NCI-H510A (cell line): Measurements from ENCODE around the gene EPHA5.

Experiments used
- DNase-seq: peaks from one replicate; lab custom pipeline; 2025; lab: John Stamatoyannopoulos, UW

The EPHA5 gene

DNA sequence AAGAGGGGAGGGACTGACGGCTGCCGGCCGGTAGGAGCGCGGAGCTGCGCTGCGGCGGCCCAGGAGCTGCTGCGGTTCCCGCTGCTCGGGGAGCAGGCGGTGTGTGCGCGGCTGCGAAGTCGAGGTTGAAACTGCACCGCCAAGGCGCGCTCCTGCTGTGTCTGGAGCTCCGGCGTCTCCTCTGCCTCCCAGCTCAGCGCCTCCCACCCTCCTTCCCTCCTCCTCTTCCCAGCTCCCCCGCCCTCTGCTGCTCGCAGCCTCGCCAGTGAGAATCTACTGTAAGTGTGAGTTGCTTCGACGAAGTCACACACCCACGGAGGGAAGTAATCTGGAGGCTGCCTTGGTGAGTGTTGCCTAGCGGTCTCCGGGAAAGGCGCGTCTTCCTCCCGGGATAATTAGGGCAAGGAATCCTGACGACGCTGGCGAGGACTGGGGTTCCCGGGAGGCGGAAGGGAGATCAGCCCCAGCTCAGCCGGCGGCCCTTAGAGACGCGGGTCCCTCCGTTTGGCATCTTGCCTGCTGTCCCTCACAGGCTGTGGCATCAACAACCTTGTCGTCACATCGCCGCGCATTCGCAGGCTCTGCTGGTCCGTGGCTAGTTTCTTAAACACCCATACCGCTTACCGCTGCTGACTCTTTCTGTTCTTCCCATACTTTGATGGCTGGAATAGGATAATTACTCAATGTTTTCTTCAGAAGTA lies at the start of gene EPHA5:
Gene EPHA5, minus strand, starts transcription at position 159 of the 701 bp plus-strand sequence. CDS start 747 bp downstream, outside the sequence.
- DNase-seq = peak; percentile 61

DNA sequence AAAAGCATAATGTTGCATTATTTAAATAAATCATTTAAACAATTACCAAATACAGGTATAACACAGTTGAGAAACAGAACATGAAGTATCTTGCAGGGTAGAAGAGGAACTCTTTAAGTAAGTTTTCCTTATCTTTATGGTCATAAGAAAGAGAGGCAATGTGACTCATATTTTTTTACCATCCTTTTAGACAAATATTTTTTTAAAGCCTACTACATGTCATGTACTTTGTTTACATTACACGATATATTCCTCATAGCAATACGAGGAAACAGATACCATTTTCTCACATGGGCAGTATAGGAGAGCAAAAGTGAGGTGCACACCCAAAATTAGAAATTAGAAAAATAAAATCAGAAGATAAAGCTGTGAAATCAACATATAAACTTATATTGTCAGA lies 49.3 kb upstream of the EPHA5 start:
- DNase-seq = no peak

- DNase-seq = no peak
Measured at GRCh38 chr4:65698631-65699030, 28.3 kb upstream of the EPHA5 start.

DNA sequence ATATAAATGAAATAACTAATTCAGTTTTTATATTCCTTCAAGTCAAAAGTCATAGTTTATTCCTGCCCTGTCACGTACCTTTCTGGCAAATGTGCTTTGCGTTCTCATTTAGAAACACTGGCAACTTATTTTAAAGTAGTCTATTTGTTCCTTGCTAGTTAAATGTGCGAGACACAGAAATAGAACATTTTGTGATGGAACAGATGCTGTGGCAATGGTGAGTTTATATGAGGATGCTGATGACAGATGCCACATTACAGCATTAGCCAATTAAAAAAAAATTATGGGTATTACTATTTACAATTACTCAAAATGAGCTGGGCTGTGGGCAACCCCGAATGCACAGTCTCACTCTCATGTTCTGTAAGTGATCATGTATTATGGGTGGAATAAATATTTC lies 26.1 kb upstream of the EPHA5 start:
- no peak for DNase-seq

GRCh38 chr4:65671372-65671771 lies 1.1 kb upstream of the EPHA5 start:
- DNase-seq = no peak

DNA sequence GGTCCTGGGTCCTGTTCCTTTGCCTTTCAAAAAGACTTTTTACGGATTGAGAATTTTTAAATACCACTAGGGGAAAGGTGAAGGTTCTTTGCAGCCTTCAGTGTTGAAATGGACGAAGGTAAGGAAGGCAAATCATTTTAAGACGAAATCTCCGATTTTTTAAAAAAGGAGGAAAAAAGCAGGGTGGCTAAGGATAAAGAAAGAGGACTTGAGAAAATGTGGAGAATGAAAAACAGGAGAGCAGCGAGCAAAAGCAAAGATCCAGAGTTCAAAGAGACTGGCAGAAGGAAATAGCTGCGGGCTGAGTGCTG lies 314 bp downstream of the EPHA5 start:
- DNase-seq = no peak

GRCh38 chr4:65669111-65670019 lies 924 bp downstream of the EPHA5 start:
- DNase-seq = peak; percentile 1

GRCh38 chr4:65668201-65669089 lies 1.8 kb downstream of the EPHA5 start:
- DNase-seq = no peak

- no peak for DNase-seq
Measured at GRCh38 chr4:65667506-65668041, 2.7 kb downstream of the EPHA5 start.

DNA sequence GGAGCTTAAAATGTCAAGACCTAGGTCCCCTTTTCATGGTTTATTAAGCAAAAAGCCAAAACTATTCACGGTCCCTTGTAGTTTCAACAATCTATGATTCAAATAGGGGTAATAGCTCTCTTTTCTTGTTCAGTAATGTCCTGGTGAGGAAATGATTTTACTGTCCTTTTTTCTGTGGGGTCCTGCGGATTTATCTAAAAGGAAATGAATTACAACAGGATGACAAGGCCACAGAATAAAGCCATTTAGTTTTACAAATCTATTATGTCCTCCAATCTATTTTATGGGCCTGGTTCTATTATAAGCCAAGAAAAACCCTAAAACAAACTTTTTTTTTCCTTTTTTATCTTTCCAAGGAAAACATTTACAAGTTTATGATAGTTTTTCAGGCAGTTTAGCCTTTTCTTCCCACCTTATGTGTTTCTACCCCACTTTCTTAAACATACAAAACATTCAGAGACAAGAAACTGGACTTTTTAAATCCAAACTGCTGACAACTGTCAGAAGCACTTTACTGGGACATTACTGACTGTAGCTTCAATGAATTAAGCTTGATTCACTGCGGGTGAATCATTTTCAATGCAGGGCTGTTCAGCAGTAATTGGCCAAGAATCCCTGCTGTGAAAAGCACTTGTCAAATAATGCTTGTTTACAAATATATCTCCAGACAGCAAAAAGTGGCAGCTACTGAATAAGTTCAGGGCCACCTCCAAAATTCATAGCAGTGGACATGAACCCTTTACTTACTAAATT lies 4.3 kb downstream of the EPHA5 start:
- peak; percentile 24 for DNase-seq

GRCh38 chr4:65661471-65661870 lies 8.8 kb downstream of the EPHA5 start:
- DNase-seq = peak; percentile 1

DNA sequence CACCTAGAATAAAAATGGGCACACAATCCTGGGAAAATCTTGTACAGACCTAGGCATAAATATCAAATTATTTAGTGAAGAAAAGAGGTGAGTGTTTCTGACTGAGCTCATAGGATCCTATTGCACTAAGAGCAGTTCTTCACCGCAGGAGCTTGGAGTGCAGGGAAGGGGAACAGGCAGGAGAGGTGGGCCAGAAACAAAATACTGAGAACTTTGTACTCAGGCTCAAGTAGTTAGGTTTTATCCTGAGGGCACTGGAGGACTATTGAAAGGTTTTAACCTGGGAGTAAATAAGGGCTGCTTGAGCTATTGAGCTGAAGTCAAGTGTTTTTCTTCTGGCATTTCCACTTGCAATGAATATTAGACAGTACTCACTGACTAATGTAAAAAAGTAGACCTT lies 12.2 kb downstream of the EPHA5 start:
- DNase-seq = peak; percentile 7

- no peak for DNase-seq
Measured at GRCh38 chr4:65656008-65656407, 14.3 kb downstream of the EPHA5 start.

DNA sequence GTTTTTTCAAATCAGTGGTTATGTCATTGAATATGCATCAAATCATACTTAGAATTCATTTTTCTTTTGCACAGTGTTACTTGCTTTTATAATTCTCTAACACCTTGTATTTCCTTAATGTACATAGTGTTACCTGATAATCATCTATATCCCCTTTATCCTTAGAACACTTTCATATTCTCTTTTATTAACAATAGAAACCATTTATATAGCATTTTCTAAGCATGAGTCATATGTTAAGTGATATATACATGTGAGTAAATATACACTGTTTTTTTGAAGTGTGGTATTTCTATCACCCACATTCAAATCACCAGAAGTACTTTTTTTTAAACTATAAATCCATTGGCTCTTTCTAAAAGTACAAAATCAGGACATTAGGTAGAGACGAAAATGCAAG lies 15.3 kb downstream of the EPHA5 start:
- DNase-seq = no peak

DNA sequence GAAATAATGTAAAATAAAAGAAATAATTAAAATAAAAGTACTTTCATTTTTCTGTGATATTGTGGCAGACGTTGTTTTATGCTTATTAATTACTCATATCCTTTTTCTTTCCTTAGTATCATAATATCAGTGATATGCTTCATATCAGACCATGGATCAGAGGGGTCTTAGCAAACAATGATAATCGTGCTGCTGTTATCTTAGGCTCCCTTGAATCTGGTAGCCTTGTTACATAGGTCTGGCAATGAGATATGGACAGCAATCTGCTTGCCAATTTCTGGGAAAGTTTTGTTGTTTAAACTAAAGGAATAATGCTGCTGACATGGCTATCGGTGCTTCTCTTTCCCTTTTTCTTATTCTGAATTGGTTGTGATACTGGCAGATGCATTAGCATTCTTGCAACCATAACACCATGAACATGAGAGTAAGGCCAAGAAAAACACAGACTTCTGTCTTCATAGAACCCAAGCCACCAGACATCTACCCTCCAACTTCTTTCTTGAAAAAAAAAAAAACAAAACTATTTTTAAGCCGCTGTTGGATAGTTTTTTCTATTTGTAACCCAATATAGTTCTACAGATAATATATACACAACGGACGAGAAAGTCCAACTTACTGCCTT lies 16.4 kb downstream of the EPHA5 start:
- no peak for DNase-seq

- no peak for DNase-seq
Measured at GRCh38 chr4:65651751-65652150, 18.5 kb downstream of the EPHA5 start.

GRCh38 chr4:65651031-65651430 lies 19.3 kb downstream of the EPHA5 start:
- DNase-seq = no peak

GRCh38 chr4:65646136-65646535 lies 24.2 kb downstream of the EPHA5 start:
- DNase-seq = no peak

DNA sequence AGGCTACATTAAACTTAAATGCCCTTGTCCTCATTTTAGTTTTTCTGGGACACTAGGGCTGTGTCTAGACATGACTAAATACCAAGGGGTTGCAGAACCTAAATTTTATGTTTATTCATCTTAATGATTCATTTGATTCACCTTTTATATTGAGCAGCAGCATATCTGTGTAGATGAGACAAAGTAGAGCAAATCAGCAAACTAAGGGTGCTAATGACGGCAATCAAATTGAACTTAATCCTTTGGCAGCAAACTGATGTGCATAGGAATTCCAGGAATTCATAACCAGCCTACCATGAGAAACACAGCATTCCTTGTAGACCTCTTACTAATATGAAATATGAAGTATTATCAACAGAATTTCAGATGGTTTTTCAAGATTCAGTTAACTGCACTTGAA lies 25.1 kb downstream of the EPHA5 start:
- no peak for DNase-seq

- DNase-seq = no peak
Measured at GRCh38 chr4:65635051-65635821, 35.1 kb downstream of the EPHA5 start.
